ENCODE measurements around the gene MRPL14.
A peak's percentile ranks its signal among the peaks of the same experiment; 100 is the strongest.

The MRPL14 gene

DNA sequence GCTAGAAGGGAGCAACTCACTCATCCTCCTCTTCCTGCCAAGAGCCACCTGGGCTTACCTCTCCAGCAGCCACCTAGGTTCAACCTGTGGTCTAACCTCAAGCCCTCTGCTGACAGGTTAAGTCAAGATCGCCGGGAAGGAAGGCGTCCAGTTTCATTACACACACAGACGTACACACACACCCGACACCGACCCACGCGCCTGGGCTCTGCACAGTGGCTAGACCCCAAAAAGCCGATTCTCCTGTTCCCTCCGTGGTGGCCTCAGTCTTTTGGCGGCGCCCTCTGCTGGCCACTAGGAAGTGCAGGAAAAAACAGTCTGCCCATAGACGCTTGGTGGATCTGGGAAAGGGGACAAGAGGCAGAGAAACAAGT lies 52.8 kb downstream of the MRPL14 start:
- Histone ChIP-seq H3K14ac (ENCODE audit: low read length in 2 of 2) (no peak overlapping the region), H3K27me3 (ENCODE audit: control insufficient read depth in 1 of 2, insufficient read depth in 1 of 2, low read length in 2 of 2) (no peaks in the 10 kb centered on the region), H3K4me1 (ENCODE audit: control insufficient read depth, insufficient read depth, low read depth, low read length) (peaks cover 34% of the 10 kb centered on the region), H3K27ac (ENCODE audit: low read length, poor library complexity, severe bottlenecking) (no peak overlapping the region), H3K9me3 (ENCODE audit: control insufficient read depth, low read length) (no peaks in the 10 kb centered on the region), H3K36me3 (ENCODE audit: control insufficient read depth in 1 of 2, insufficient read depth in 2 of 2, low read depth in 1 of 2, low read length in 2 of 2) (no peaks in the 10 kb centered on the region), H2AFZ (ENCODE audit: low read depth, low read length) (no peak overlapping the region), H4K8ac (ENCODE audit: low read length) (peak overlapping the region; percentile 97), H3K4me3 (ENCODE audit: insufficient read depth in 1 of 2, low read depth in 1 of 2, low read length in 2 of 2) (peak overlapping the region in 1 of 2 experiments; percentile 55), H3K4me2 (ENCODE audit: low read length, poor library complexity, severe bottlenecking) (no peak overlapping the region), H3K4ac (ENCODE audit: low read depth in 1 of 2, low read length in 2 of 2) (peak overlapping the region in 1 of 2 experiments; percentile 88), H2BK120ac (ENCODE audit: low read depth, low read length) (no peak overlapping the region), H3K23ac (ENCODE audit: low read length in 2 of 2) (no peak overlapping the region), H3K9ac (ENCODE audit: low read length) (peak overlapping the region; percentile 82), H4K91ac (ENCODE audit: low read length) (peak overlapping the region; percentile 62), H2BK5ac (ENCODE audit: low read depth, low read length, poor library complexity, severe bottlenecking) (no peak overlapping the region), H3K79me1 (replicated peaks; ENCODE audit: low read length, poor library complexity, severe bottlenecking) (no peaks in the 10 kb centered on the region), H2AK5ac (ENCODE audit: low read length, severe bottlenecking) (peak overlapping the region; percentile 87), H2BK15ac (ENCODE audit: low read depth, poor library complexity, severe bottlenecking) (no peak overlapping the region), H2BK12ac (ENCODE audit: low read length in 2 of 2) (peak overlapping the region; percentile 65 to 83), H3K18ac (ENCODE audit: low read depth in 1 of 2, low read length in 2 of 2) (peak overlapping the region; percentile 83 to 87)
- DNase-seq: peak; percentile 85
- 4% methylated on average over 13 of the region's 13 CpGs for WGBS

DNA sequence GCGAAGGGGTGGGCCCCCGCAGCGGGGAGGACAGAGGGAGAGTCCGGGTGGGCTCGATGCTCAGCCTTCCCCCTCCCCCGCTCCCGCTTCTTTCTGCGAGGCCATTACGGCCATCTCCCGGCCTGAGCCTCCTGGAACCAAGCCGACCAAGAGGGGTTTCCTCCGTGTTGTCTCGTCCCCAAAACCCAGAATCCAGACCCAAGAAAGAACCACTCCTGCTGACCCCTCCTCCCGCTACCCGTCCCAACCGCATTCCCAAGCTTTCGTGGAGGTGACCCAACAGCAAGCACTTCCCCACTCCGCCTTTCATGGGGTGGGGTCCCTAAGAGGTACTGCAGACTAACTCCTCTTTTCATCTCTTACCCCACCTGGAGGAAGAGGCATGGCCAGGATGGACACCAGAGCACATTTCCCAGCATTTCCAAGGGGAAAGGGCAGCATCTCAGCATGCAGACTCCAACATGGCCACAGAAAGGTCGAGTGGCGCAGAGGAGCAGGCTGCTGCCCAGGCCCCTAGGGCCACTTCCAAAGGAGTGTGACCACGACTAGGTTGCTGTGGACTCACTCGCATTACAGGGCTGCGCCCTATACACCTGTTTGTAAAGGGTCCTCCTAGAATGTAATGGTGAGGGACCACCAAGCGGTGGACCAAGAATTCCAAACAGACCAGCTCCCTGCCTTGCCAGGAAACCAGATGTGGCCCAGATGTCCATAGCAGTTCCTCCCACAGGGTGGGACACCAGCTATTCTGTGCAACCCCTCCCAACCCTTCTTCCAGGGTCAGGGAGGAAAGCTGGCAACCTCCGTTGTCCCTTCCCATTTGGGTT lies 53.4 kb downstream of the MRPL14 start:
- Histone ChIP-seq H3K9ac (ENCODE audit: low read length) (peak overlapping the region; percentile 82), H3K14ac (ENCODE audit: low read length in 2 of 2) (no peak overlapping the region), H3K4ac (ENCODE audit: low read depth in 1 of 2, low read length in 2 of 2) (peak overlapping the region; percentile 35 to 88), H2BK12ac (ENCODE audit: low read length in 2 of 2) (peak overlapping the region; percentile 49 to 88), H2AFZ (ENCODE audit: low read depth, low read length) (no peak overlapping the region), H3K4me3 (ENCODE audit: insufficient read depth in 1 of 2, low read depth in 1 of 2, low read length in 2 of 2) (peak overlapping the region; percentile 41 to 55), H3K23ac (ENCODE audit: low read length in 2 of 2) (no peak overlapping the region), H2AK5ac (ENCODE audit: low read length, severe bottlenecking) (peak overlapping the region; percentile 87), H3K9me3 (ENCODE audit: control insufficient read depth, low read length) (no peaks in the 10 kb centered on the region), H2BK15ac (ENCODE audit: low read depth, poor library complexity, severe bottlenecking) (peak overlapping the region; percentile 30), H2BK5ac (ENCODE audit: low read depth, low read length, poor library complexity, severe bottlenecking) (no peak overlapping the region), H3K36me3 (ENCODE audit: control insufficient read depth in 1 of 2, insufficient read depth in 2 of 2, low read depth in 1 of 2, low read length in 2 of 2) (no peaks in the 10 kb centered on the region), H4K91ac (ENCODE audit: low read length) (peak overlapping the region; percentile 91), H3K4me2 (ENCODE audit: low read length, poor library complexity, severe bottlenecking) (peak overlapping the region; percentile 36), H2BK120ac (ENCODE audit: low read depth, low read length) (peak overlapping the region; percentile 98), H3K4me1 (ENCODE audit: control insufficient read depth, insufficient read depth, low read depth, low read length) (peaks cover 32% of the 10 kb centered on the region), H3K79me1 (replicated peaks; ENCODE audit: low read length, poor library complexity, severe bottlenecking) (no peaks in the 10 kb centered on the region), H3K18ac (ENCODE audit: low read depth in 1 of 2, low read length in 2 of 2) (peak overlapping the region; percentile 83 to 87), H4K8ac (ENCODE audit: low read length) (peak overlapping the region; percentile 97), H3K27ac (ENCODE audit: low read length, poor library complexity, severe bottlenecking) (peak overlapping the region; percentile 9), H3K27me3 (ENCODE audit: control insufficient read depth in 1 of 2, insufficient read depth in 1 of 2, low read length in 2 of 2) (no peaks in the 10 kb centered on the region)
- WGBS: 24% methylated on average over 22 of the region's 25 CpGs
- DNase-seq: peak; percentile 48

DNA sequence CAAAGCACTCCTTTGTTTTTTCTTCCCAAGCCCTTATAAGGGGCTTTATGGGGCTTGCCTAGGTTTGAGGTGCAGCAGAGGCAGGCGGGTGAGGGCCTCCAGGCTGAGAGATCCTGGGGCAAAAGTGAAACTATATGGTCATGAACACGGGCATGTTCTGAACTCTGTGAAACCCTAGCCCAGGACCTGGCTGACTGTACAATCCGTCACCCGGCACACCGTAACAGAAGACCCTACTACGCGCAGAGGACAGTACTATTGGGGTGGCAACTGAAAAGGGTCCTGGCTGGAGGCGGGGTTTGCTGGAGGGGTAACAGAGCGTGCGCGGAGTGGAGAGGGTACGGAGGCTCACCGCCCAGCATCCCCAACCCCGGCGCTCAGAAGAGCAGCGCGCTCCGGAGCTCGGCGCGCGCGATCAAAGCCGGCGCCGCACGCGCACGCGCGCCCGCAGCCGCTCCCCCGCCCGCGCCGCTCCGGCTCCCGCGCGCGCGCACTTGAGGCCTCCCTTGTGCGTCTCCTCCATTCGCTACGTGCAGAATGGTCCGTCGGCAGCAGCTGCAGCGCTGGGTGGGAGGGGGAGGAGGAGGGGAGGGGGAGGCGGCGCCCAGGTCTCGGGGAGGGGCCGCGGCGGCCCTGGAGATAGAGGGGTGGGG lies 54.2 kb downstream of the MRPL14 start:
- Histone ChIP-seq H3K4me1 (ENCODE audit: control insufficient read depth, insufficient read depth, low read depth, low read length) (peaks cover 38% of the 10 kb centered on the region), H3K23ac (ENCODE audit: low read length in 2 of 2) (no peak overlapping the region), H3K9me3 (ENCODE audit: control insufficient read depth, low read length) (no peaks in the 10 kb centered on the region), H3K27ac (ENCODE audit: low read length, poor library complexity, severe bottlenecking) (peak overlapping the region; percentile 55), H4K91ac (ENCODE audit: low read length) (no peak overlapping the region), H3K9ac (ENCODE audit: low read length) (peak overlapping the region; percentile 83), H3K4ac (ENCODE audit: low read depth in 1 of 2, low read length in 2 of 2) (peak overlapping the region; percentile 19 to 39), H2BK12ac (ENCODE audit: low read length in 2 of 2) (peak overlapping the region in 1 of 2 experiments; percentile 23), H2BK120ac (ENCODE audit: low read depth, low read length) (peak overlapping the region; percentile 61), H3K4me3 (ENCODE audit: insufficient read depth in 1 of 2, low read depth in 1 of 2, low read length in 2 of 2) (peak overlapping the region; percentile 41 to 77), H2AFZ (ENCODE audit: low read depth, low read length) (no peak overlapping the region), H2BK5ac (ENCODE audit: low read depth, low read length, poor library complexity, severe bottlenecking) (no peak overlapping the region), H3K36me3 (ENCODE audit: control insufficient read depth in 1 of 2, insufficient read depth in 2 of 2, low read depth in 1 of 2, low read length in 2 of 2) (no peaks in the 10 kb centered on the region), H3K79me1 (replicated peaks; ENCODE audit: low read length, poor library complexity, severe bottlenecking) (no peaks in the 10 kb centered on the region), H3K14ac (ENCODE audit: low read length in 2 of 2) (peak overlapping the region in 1 of 2 experiments; percentile 68), H3K4me2 (ENCODE audit: low read length, poor library complexity, severe bottlenecking) (peak overlapping the region; percentile 57), H3K27me3 (ENCODE audit: control insufficient read depth in 1 of 2, insufficient read depth in 1 of 2, low read length in 2 of 2) (no peaks in the 10 kb centered on the region), H2AK5ac (ENCODE audit: low read length, severe bottlenecking) (no peak overlapping the region), H3K18ac (ENCODE audit: low read depth in 1 of 2, low read length in 2 of 2) (peak overlapping the region; percentile 50 to 63), H2BK15ac (ENCODE audit: low read depth, poor library complexity, severe bottlenecking) (peak overlapping the region; percentile 30), H4K8ac (ENCODE audit: low read length) (peak overlapping the region; percentile 94)
- peak; percentile 82 for DNase-seq
- 9% methylated on average over 35 of the region's 55 CpGs for WGBS

DNA sequence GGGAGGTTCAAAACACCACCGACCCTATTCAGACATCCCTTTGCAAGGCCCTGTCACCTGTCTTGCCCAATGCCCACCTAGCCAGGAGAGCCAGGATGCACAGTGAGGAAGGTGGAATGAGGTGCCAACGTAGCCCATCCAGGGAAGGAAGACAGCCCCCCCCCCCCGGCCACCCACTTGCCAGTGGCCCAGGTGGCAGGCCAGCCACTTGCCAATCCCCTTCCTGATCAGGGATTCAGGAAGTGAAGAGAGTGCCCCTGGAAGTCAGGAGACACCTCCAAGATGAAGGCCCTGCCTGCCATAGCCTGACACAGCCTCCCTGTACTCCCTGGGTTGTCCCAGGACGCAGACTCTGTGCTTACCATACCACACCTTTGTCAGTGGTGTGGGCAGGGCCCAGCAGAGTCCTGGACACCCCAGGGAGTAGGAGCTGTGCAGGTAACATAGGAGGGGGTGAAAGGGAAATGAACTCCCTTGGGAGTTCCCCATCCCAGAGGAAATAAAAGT lies 54.7 kb downstream of the MRPL14 start:
- H2BK12ac ChIP-seq (ENCODE audit: low read length in 2 of 2): peak overlapping the region; percentile 29 to 87
- no peaks in the 10 kb centered on the region for H3K9me3 ChIP-seq (ENCODE audit: control insufficient read depth, low read length)
- peak overlapping the region; percentile 50 to 63 for H3K18ac ChIP-seq (ENCODE audit: low read depth in 1 of 2, low read length in 2 of 2)
- peak overlapping the region; percentile 78 for H2BK15ac ChIP-seq (ENCODE audit: low read depth, poor library complexity, severe bottlenecking)
- peak overlapping the region in 1 of 2 experiments; percentile 77 for H3K4me3 ChIP-seq (ENCODE audit: insufficient read depth in 1 of 2, low read depth in 1 of 2, low read length in 2 of 2)
- no peak overlapping the region for H2AFZ ChIP-seq (ENCODE audit: low read depth, low read length)
- H3K27me3 ChIP-seq (ENCODE audit: control insufficient read depth in 1 of 2, insufficient read depth in 1 of 2, low read length in 2 of 2): no peaks in the 10 kb centered on the region
- peak overlapping the region; percentile 53 for H4K91ac ChIP-seq (ENCODE audit: low read length)
- H3K79me1 ChIP-seq (replicated peaks; ENCODE audit: low read length, poor library complexity, severe bottlenecking): no peaks in the 10 kb centered on the region
- H2AK5ac ChIP-seq (ENCODE audit: low read length, severe bottlenecking): peak overlapping the region; percentile 93
- H3K27ac ChIP-seq (ENCODE audit: low read length, poor library complexity, severe bottlenecking): peak overlapping the region; percentile 69
- H3K4me1 ChIP-seq (ENCODE audit: control insufficient read depth, insufficient read depth, low read depth, low read length): peaks cover 43% of the 10 kb centered on the region
- peak overlapping the region in 1 of 2 experiments; percentile 74 for H3K4ac ChIP-seq (ENCODE audit: low read depth in 1 of 2, low read length in 2 of 2)
- peak overlapping the region; percentile 83 for H3K9ac ChIP-seq (ENCODE audit: low read length)
- peak overlapping the region; percentile 57 for H3K4me2 ChIP-seq (ENCODE audit: low read length, poor library complexity, severe bottlenecking)
- H4K8ac ChIP-seq (ENCODE audit: low read length): peak overlapping the region; percentile 54
- 100% methylated on average over 2 of the region's 4 CpGs for WGBS
- H3K23ac ChIP-seq (ENCODE audit: low read length in 2 of 2): no peak overlapping the region
- H3K36me3 ChIP-seq (ENCODE audit: control insufficient read depth in 1 of 2, insufficient read depth in 2 of 2, low read depth in 1 of 2, low read length in 2 of 2): no peaks in the 10 kb centered on the region
- peak overlapping the region in 1 of 2 experiments; percentile 39 for H3K14ac ChIP-seq (ENCODE audit: low read length in 2 of 2)
- no peak overlapping the region for H2BK5ac ChIP-seq (ENCODE audit: low read depth, low read length, poor library complexity, severe bottlenecking)
- no peak for DNase-seq
- H2BK120ac ChIP-seq (ENCODE audit: low read depth, low read length): peak overlapping the region; percentile 3
